Ectodermal cell (in vitro differentiated cells): ENCODE results near the gene NR5A2.

Experiments
- H3K27ac ChIP-seq: 2 replicates; pipeline ENCODE4 v1.7.0; 2013; ENCODE audit warnings: mild to moderate bottlenecking, low read depth, low read length; ENCODE audit not compliant: insufficient read depth, poor library complexity, severe bottlenecking
- H3K27me3 ChIP-seq: 2 replicates; pipeline ENCODE4 v1.7.0; 2013; ENCODE audit warnings: mild to moderate bottlenecking, low read length; ENCODE audit not compliant: insufficient read depth, control insufficient read depth, poor library complexity, severe bottlenecking
- H3K36me3 ChIP-seq: one replicate; pipeline ENCODE4 v1.7.0; 2013; ENCODE audit warnings: low read length; ENCODE audit not compliant: control insufficient read depth, insufficient read depth
- H3K4me1 ChIP-seq: one replicate; pipeline ENCODE4 v1.7.0; 2013; ENCODE audit warnings: low read length; ENCODE audit not compliant: control insufficient read depth, insufficient read depth
- H3K4me3 ChIP-seq: 2 replicates; pipeline ENCODE4 v1.7.0; 2013; ENCODE audit warnings: low read depth, low read length, control low read depth; ENCODE audit not compliant: insufficient read depth
- H3K9me3 ChIP-seq: 2 replicates; pipeline ENCODE4 v1.7.0; 2013; ENCODE audit warnings: mild to moderate bottlenecking, low read length, moderate library complexity; ENCODE audit not compliant: control insufficient read depth
- WGBS, 2 experiments: methylation state at CpG; one replicate each; pipeline ENCODE4 v1.1.7; 2013; ENCODE audit warnings: missing lambda C conversion rate in 2 of 2; 5-methylcytosine and 5-hydroxymethylcytosine counted together

Gene NR5A2

GRCh38 chr1:200118779-200119505 lies 91.4 kb downstream of the NR5A2 start:
- no peak overlapping the region for H3K27ac ChIP-seq

GRCh38 chr1:200121421-200121820 lies 93.9 kb downstream of the NR5A2 start:
- no peak overlapping the region for H3K27ac ChIP-seq
- H3K4me3 ChIP-seq, result no peak overlapping the region
- no peaks in the 10 kb centered on the region for H3K9me3 ChIP-seq
- no peaks in the 10 kb centered on the region for H3K36me3 ChIP-seq
- no peaks in the 10 kb centered on the region for H3K27me3 ChIP-seq
- no peaks in the 10 kb centered on the region for H3K4me1 ChIP-seq

More at GRCh38 chr1:200118779-200119505, 91.4 kb downstream of the NR5A2 start:
- Histone ChIP-seq H3K27me3 (no peaks in the 10 kb centered on the region), H3K4me1 (no peaks in the 10 kb centered on the region), H3K9me3 (no peaks in the 10 kb centered on the region), H3K36me3 (no peaks in the 10 kb centered on the region), H3K4me3 (no peak overlapping the region)
- WGBS, 2 experiments, result 88 to 92% methylated on average over 3 of the region's 3 CpGs

DNA sequence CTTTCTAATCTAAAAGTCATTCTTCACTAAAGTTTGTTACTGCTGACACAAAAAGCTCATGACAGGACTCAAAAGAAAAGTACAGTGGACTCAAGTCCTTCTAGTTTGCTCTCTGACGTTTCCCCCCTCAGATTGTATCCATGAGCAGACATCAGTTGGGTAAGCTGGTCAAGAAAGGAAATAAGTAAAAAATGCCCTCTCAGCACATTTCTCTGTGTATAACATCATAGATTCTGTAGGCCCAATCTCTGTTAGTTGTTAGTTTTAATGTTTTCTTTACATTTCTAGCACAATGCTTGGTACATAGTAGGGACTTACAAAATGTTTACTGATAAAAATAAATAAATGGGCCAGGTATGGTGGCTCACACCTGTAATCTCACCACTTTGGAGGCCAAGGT lies 96.8 kb downstream of the NR5A2 start:
- WGBS, 2 experiments, result 96 to 100% methylated on average over 1 of the region's 1 CpG
- Histone ChIP-seq H3K9me3 (no peaks in the 10 kb centered on the region), H3K4me1 (no peaks in the 10 kb centered on the region)

GRCh38 chr1:200128081-200128480 lies 100.6 kb downstream of the NR5A2 start:
- Histone ChIP-seq H3K4me3 (no peak overlapping the region), H3K27ac (no peak overlapping the region), H3K36me3 (no peaks in the 10 kb centered on the region), H3K9me3 (no peaks in the 10 kb centered on the region), H3K27me3 (no peaks in the 10 kb centered on the region), H3K4me1 (peaks cover 3% of the 10 kb centered on the region)
- 97 to 98% methylated on average over 6 of the region's 7 CpGs for WGBS, 2 experiments

More for the DNA sequence above, 96.8 kb downstream of the NR5A2 start:
- no peak overlapping the region for H3K27ac ChIP-seq
- no peaks in the 10 kb centered on the region for H3K36me3 ChIP-seq
- H3K27me3 ChIP-seq, result no peaks in the 10 kb centered on the region
- H3K4me3 ChIP-seq, result no peak overlapping the region

DNA sequence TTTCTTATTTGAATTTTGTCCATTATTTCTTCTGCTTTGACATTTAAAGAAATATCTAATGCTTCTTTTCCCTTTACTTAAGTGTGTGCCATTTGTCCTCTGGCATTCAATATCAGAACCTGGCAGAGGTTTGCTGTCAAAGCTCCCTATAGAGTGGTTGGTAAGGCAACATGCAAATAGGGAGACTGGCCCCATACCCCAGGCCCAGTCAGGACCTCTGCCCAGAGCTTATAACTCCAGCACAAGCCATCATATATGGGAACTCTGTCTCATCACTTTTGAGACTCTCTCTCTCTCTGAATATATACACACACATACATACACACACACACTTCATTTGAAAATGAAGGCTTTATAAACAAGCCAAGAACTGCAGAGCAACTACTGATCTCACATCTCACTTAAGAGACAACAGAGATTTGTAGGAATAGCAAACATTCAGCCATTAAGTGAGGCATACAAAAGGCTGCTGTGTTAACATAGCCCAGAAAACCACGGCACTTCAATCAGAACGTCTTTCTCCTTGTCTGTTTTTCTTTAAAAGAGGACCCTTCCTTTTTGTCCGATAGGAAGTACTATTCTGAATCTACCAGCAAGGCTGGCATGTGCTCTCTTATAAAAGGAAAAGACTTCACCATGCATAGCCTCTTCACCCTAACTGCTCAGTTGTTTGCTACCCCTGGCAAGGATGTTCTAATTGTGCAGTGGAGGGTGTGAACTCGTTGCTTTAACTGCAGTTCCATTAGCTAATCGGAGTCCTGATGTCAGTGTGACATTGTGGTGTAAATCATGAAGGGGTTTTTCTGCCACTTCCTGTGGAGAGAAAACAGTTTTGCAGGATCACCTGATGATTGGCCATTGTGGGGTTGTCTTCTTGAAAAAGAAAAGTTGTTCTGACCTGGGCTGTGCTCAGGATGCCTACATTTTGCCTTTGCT lies 101.7 kb downstream of the NR5A2 start:
- Histone ChIP-seq H3K36me3 (no peaks in the 10 kb centered on the region), H3K4me3 (no peak overlapping the region), H3K27me3 (no peaks in the 10 kb centered on the region), H3K27ac (no peak overlapping the region), H3K4me1 (peaks cover 3% of the 10 kb centered on the region), H3K9me3 (no peaks in the 10 kb centered on the region)
- WGBS, 2 experiments, result 37 to 45% methylated on average over 5 of the region's 5 CpGs

DNA sequence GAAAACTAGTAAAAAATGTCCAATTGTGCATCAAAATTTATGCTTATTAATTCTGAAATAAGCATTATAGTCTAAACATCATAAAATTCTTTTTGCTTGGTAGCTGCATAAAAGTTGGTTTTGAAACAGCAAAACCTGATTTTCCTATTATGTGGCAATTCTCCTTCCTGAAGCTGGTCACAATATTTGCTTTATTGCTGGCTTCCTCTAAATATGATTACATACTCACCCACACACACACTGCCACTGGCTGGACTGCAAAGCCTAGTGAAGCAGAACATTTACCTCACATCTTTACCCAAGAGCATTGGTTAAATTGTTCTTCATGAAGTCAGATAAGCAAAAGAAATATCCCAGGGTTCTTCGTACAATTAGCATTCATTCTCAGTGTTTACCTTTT lies 103.0 kb downstream of the NR5A2 start:
- Histone ChIP-seq H3K4me3 (no peak overlapping the region), H3K4me1 (peaks cover 3% of the 10 kb centered on the region)

GRCh38 chr1:200131551-200132125 lies 104.1 kb downstream of the NR5A2 start:
- no peaks in the 10 kb centered on the region for H3K9me3 ChIP-seq
- no peak overlapping the region for H3K27ac ChIP-seq
- H3K27me3 ChIP-seq, result no peaks in the 10 kb centered on the region
- WGBS, 2 experiments, result 79 to 87% methylated on average over 4 of the region's 4 CpGs
- H3K4me3 ChIP-seq, result no peak overlapping the region
- no peaks in the 10 kb centered on the region for H3K36me3 ChIP-seq
- peaks cover 3% of the 10 kb centered on the region for H3K4me1 ChIP-seq

More for the DNA sequence above, 103.0 kb downstream of the NR5A2 start:
- H3K27me3 ChIP-seq, result no peaks in the 10 kb centered on the region
- H3K36me3 ChIP-seq, result no peaks in the 10 kb centered on the region
- H3K27ac ChIP-seq, result no peak overlapping the region
- WGBS, 2 experiments, result 100% methylated on average over 1 of the region's 1 CpG
- no peaks in the 10 kb centered on the region for H3K9me3 ChIP-seq

GRCh38 chr1:200133123-200133522 lies 105.6 kb downstream of the NR5A2 start:
- WGBS, 2 experiments, result 79 to 90% methylated on average over 1 of the region's 2 CpGs
- H3K27me3 ChIP-seq, result no peaks in the 10 kb centered on the region
- peaks cover 3% of the 10 kb centered on the region for H3K4me1 ChIP-seq
- H3K4me3 ChIP-seq, result no peak overlapping the region
- H3K27ac ChIP-seq, result no peak overlapping the region
- H3K36me3 ChIP-seq, result no peaks in the 10 kb centered on the region
- no peaks in the 10 kb centered on the region for H3K9me3 ChIP-seq

DNA sequence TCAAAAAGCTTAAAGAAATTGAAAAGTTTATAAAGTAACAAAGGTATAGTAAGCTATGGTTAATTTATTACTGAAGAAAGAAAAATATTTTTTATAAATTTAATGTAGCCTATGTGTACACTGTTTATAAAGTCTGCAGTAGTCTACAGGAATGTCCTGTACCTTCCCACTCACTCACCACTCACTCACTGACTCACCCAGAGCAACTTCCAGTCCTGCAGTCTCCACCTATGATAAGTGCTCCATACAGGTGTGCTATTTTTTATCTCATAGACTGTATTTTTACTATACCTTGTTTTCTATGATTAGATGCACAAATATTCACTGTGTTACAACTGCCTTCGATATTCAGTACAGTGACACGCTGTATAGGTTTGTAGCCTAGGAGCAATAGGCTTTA lies 106.6 kb downstream of the NR5A2 start:
- WGBS, 2 experiments, result 88 to 90% methylated on average over 2 of the region's 2 CpGs
- peaks cover 3% of the 10 kb centered on the region for H3K4me1 ChIP-seq
- H3K36me3 ChIP-seq, result no peaks in the 10 kb centered on the region
- no peaks in the 10 kb centered on the region for H3K9me3 ChIP-seq
- H3K27ac ChIP-seq, result no peak overlapping the region
- H3K4me3 ChIP-seq, result no peak overlapping the region
- no peaks in the 10 kb centered on the region for H3K27me3 ChIP-seq

DNA sequence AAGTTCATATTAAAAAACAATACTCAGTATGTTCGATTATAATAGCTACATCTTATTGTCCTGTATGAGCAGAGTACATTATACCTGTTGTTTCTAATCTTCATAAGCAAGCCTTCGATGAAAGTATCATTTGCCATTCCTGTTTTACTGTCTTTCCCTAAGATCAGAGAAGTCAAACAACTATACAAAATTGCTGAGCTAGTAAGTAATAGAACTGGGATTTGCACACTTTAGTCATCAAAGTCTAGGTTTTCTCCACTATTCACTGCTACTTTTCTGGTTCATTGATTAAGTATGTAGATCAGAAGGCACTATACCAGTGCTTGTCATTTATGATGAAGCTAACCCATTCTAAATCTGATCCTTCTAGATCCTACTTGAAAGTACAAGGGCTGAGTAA lies 108.9 kb downstream of the NR5A2 start:
- WGBS, 2 experiments, result 94 to 96% methylated on average over 2 of the region's 2 CpGs
- H3K27me3 ChIP-seq, result no peaks in the 10 kb centered on the region

More for the DNA sequence above, 108.9 kb downstream of the NR5A2 start:
- H3K4me3 ChIP-seq, result no peak overlapping the region
- no peaks in the 10 kb centered on the region for H3K36me3 ChIP-seq
- H3K9me3 ChIP-seq, result no peaks in the 10 kb centered on the region
- H3K4me1 ChIP-seq, result no peaks in the 10 kb centered on the region
- no peak overlapping the region for H3K27ac ChIP-seq
